ENCODE results near the gene XRCC4.

Gene XRCC4

DNA sequence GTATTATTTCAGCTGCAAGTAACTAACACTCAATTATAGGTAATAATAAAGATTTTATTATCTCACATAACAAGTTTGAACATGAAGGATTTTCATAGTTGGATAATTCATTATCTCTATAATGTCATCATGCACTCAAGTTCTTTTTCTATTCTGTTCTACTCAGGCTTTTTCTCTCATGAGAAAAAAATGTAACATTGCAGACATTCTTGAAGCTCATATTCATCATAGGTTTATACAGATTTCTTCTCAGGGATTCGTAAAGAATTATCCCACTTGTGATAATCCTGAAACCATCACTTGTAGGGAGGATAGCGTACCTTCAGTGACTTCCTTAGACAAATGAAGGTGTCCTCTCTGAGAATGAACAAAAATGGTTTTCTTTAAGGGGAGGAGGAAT, 150.3 kb downstream of the XRCC4 start:
- POLR2A ChIA-PET = no interaction called here
- TF ChIP-seq ZNF585B (tag by site-specific recombination; IDR thresholded peaks at IDR 0.05) (no peak), ZNF146 (tag by site-specific recombination; IDR thresholded peaks at IDR 0.05) (no peak), ZNF514 (tag by site-specific recombination; IDR thresholded peaks at IDR 0.05) (no peak), ZNF362 (tag by site-specific recombination; IDR thresholded peaks at IDR 0.05) (no peak), HOXC10 (CRISPR knock-in tag; IDR thresholded peaks at IDR 0.05) (no peak), ZNF239 (tag by site-specific recombination; IDR thresholded peaks at IDR 0.05) (no peak), SETDB1 (IDR thresholded peaks at IDR 0.05; ENCODE audit: insufficient read length, low read length) (no peak)
- TF ChIP-seq, protein P1, sequence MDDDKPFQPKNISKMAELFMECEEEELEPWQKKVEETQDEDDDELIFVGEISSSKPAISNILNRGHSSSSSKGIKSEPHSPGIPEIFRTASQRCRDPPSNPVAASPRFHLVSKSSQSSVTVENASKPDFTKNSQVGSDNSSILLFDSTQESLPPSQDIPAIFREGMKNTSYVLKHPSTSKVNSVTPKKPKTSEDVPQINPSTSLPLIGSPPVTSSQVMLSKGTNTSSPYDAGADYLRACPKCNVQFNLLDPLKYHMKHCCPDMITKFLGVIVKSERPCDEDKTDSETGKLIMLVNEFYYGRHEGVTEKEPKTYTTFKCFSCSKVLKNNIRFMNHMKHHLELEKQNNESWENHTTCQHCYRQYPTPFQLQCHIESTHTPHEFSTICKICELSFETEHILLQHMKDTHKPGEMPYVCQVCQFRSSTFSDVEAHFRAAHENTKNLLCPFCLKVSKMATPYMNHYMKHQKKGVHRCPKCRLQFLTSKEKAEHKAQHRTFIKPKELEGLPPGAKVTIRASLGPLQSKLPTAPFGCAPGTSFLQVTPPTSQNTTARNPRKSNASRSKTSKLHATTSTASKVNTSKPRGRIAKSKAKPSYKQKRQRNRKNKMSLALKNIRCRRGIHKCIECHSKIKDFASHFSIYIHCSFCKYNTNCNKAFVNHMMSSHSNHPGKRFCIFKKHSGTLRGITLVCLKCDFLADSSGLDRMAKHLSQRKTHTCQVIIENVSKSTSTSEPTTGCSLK (tag by site-specific recombination; IDR thresholded peaks at IDR 0.05) = no peak

GRCh38 chr5:83230511-83230910, 153.2 kb downstream of the XRCC4 start:
- TF ChIP-seq ZNF621 (tag by site-specific recombination; IDR thresholded peaks at IDR 0.05) (no peak), ZNF747 (tag by site-specific recombination; IDR thresholded peaks at IDR 0.05) (no peak), ZFP3 (tag by site-specific recombination; IDR thresholded peaks at IDR 0.05; ENCODE audit: low read depth) (no peak), BCL11B (tag by site-specific recombination; IDR thresholded peaks at IDR 0.05; ENCODE audit: low read depth) (no peak), ZNF169 (tag by site-specific recombination; IDR thresholded peaks at IDR 0.05) (no peak)
- TF ChIP-seq, protein P2, sequence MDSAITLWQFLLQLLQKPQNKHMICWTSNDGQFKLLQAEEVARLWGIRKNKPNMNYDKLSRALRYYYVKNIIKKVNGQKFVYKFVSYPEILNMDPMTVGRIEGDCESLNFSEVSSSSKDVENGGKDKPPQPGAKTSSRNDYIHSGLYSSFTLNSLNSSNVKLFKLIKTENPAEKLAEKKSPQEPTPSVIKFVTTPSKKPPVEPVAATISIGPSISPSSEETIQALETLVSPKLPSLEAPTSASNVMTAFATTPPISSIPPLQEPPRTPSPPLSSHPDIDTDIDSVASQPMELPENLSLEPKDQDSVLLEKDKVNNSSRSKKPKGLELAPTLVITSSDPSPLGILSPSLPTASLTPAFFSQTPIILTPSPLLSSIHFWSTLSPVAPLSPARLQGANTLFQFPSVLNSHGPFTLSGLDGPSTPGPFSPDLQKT (IDR thresholded peaks at IDR 0.05; ENCODE audit: borderline replicate concordance, low read depth, low read length) = no peak
- Histone ChIP-seq H3K4me3 (ENCODE audit: low read depth, low read length) (no peak overlapping the region), H3K9me3 (ENCODE audit: control insufficient read depth, insufficient read depth, low read depth, low read length) (no peaks in the 10 kb centered on the region), H3K36me3 (ENCODE audit: control insufficient read depth in 2 of 2, insufficient read depth in 1 of 2, low read length in 2 of 2) (no peaks in the 10 kb centered on the region), H3K27ac (ENCODE audit: extremely low read depth, low read depth, low read length) (no peak overlapping the region), H3K4me1 (ENCODE audit: control insufficient read depth, insufficient read depth, low read length) (no peaks in the 10 kb centered on the region)
- ChIA-PET CTCF (no interaction called here), POLR2A (no interaction called here)

More for the DNA sequence above, 150.3 kb downstream of the XRCC4 start:
- no peaks in the 10 kb centered on the region for H3K36me3 ChIP-seq (ENCODE audit: control insufficient read depth in 2 of 2, insufficient read depth in 1 of 2, low read length in 2 of 2)
- H3K27ac ChIP-seq (ENCODE audit: extremely low read depth, low read depth, low read length) = no peak overlapping the region
- no peaks in the 10 kb centered on the region for H3K4me1 ChIP-seq (ENCODE audit: control insufficient read depth, insufficient read depth, low read length)
- CTCF ChIA-PET = no interaction called here
- no peak overlapping the region for H3K4me3 ChIP-seq (ENCODE audit: low read depth, low read length)
- H3K9me3 ChIP-seq (ENCODE audit: control insufficient read depth, insufficient read depth, low read depth, low read length) = no peaks in the 10 kb centered on the region

DNA sequence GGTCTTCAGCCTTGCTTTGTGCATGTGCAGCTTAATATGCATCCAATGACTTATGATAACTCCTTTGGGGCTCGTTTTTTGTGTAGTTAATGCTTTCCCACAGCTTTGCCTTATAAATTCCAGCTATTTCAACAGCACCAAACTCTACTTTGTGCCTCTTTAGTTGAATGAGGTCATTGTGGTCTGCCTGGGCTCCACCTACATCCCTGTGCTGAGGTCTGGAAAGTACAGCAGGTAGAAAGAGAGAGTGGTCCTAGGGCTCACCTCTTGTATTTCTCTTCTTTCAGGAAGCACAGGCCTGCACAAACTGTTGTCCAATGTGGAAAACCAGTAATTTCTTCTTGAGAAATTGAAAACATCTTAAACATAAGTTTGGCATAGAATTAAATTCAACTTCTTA, 167.2 kb downstream of the XRCC4 start:
- CTCF ChIA-PET = no interaction called here
- TF ChIP-seq ZNF621 (tag by site-specific recombination; IDR thresholded peaks at IDR 0.05) = no peak
- no peak for TF ChIP-seq ZNF624 (tag by site-specific recombination; IDR thresholded peaks at IDR 0.05)
- TF ChIP-seq ZNF391 (tag by site-specific recombination; IDR thresholded peaks at IDR 0.05; ENCODE audit: borderline replicate concordance, low read depth) = no peak
- TF ChIP-seq ZNF184 (tag by site-specific recombination; IDR thresholded peaks at IDR 0.05) = no peak
- TF ChIP-seq ZNF514 (tag by site-specific recombination; IDR thresholded peaks at IDR 0.05) = no peak
- no peak for TF ChIP-seq ZNF121 (tag by site-specific recombination; IDR thresholded peaks at IDR 0.05)
- TF ChIP-seq ZNF623 (tag by site-specific recombination; IDR thresholded peaks at IDR 0.05) = no peak
- no peak for TF ChIP-seq ZNF585B (tag by site-specific recombination; IDR thresholded peaks at IDR 0.05)
- no peak for TF ChIP-seq ZNF776 (tag by site-specific recombination; IDR thresholded peaks at IDR 0.05; ENCODE audit: borderline replicate concordance)
- no peak for TF ChIP-seq ZNF26 (tag by site-specific recombination; IDR thresholded peaks at IDR 0.05)
- TF ChIP-seq ZNF138 (tag by site-specific recombination; IDR thresholded peaks at IDR 0.05; ENCODE audit: borderline replicate concordance) = no peak
- no peak for TF ChIP-seq SP2 (tag by site-specific recombination; IDR thresholded peaks at IDR 0.05)
- TF ChIP-seq ZNF664 (tag by site-specific recombination; IDR thresholded peaks at IDR 0.05) = no peak
- no peak for TF ChIP-seq ZNF394 (tag by site-specific recombination; IDR thresholded peaks at IDR 0.05; ENCODE audit: borderline replicate concordance)
- TF ChIP-seq ZNF23 (tag by site-specific recombination; IDR thresholded peaks at IDR 0.05; ENCODE audit: borderline replicate concordance) = no peak
- TF ChIP-seq ZNF777 (tag by site-specific recombination; IDR thresholded peaks at IDR 0.05; ENCODE audit: borderline replicate concordance) = no peak
- Histone ChIP-seq H3K36me3 (ENCODE audit: control insufficient read depth in 2 of 2, insufficient read depth in 1 of 2, low read length in 2 of 2) (no peaks in the 10 kb centered on the region), H3K4me3 (ENCODE audit: low read depth, low read length) (no peak overlapping the region), H3K27ac (ENCODE audit: extremely low read depth, low read depth, low read length) (no peak overlapping the region), H3K9me3 (ENCODE audit: control insufficient read depth, insufficient read depth, low read depth, low read length) (no peaks in the 10 kb centered on the region), H3K4me1 (ENCODE audit: control insufficient read depth, insufficient read depth, low read length) (peaks cover 4% of the 10 kb centered on the region; the same call in 1 of the 2 replicates)
- POLR2A ChIA-PET = no interaction called here
